ENCODE measurements around the gene ATP5F1D. TPM values are rescaled to one million over a fixed set of nuclear protein-coding genes. Genes with fewer than 3 reads are reported as not detected.

The ATP5F1D gene
- total and polyA plus RNA-seq, 2 of the 13 experiments (the other 11 are each of a cell fraction or from before 2014, with no cell fraction given), result 39.4 to 78.7 TPM

DNA sequence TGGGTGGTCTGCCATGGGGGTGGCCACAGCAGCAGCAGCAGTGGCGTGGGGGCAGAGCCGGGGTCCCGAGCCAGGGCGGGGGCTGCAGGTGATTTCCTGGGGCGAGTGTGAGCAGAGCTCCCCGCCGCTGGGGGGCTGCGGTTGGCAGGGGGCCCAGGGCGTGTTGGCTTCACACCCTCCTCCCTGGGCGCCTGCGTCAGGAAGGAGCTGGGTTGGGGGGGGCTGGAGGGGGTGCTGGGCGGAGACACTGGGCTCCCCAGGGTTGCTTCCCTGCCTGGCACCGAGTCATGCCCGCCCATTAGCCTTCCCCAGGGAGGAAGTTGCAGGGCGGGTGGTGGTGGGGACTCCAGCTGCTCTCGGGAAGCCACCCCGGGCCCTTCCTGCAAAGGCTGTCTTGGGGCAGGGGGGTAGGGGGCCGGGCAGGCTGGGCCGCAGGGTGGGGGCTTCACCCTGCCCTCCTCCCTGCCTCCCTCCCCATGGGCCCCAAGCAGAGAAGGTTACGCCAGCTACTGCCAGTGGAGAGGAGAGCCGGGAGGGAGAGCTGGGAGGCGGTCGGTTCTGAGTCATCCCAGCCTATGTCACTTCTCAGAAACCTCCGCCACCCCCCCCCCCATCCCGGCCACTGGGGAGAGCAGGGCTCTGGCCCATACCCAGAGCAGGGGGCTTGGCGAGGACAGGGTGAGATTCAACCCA is 11.4 kb downstream of the ATP5F1D start:
- POLR2A ChIA-PET, result interaction anchor here (0.9 to 13.7 kb wide), 10 partner anchors 9 to 155 kb away, joined by 3 to 668 read pairs (median 6); partner anchors contain the start of genes ATP5F1D, CIRBP, EFNA2 and FAM174C
- H3K27ac ChIP-seq (ENCODE audit: extremely low read length, insufficient read depth, low read length), result peak overlapping the region; percentile 94
- H3K79me2 ChIP-seq (ENCODE audit: insufficient read depth, low read length), result peaks cover 35% of the 10 kb centered on the region
- H3K4me2 ChIP-seq (ENCODE audit: low read depth, low read length), result peak overlapping the region; percentile 87
- intact Hi-C loops (cut with micrococcal nuclease; ENCODE audit: unreplicated experiment) (no loop called here), in situ Hi-C loops (cut with HindIII; ENCODE audit: extremely low pct_ligation_motif_present, low pct_unique_long_range_greater_than_20kb) (no loop called here)
- H3K4me3 ChIP-seq (replicated peaks in 1 of 3; ENCODE audit: insufficient read depth in 1 of 3, low read depth in 2 of 3, low read length in 3 of 3), result peak overlapping the region; percentile 86 to 90 (median 88)
- DNase-seq (ENCODE audit: low spot score) (peak; percentile 82), FAIRE-seq (no peak), ATAC-seq (peak; percentile 26)
- peaks cover 49% of the 10 kb centered on the region for H3K4me1 ChIP-seq (ENCODE audit: insufficient read depth, low read length)
- H3K9me3 ChIP-seq (ENCODE audit: low read length), result no peaks in the 10 kb centered on the region
- H3K9ac ChIP-seq (ENCODE audit: insufficient read depth, low read depth, low read length), result peak overlapping the region; percentile 92
- 6% methylated on average over 6 of the region's 26 CpGs for WGBS (ENCODE audit: low lambda C conversion rate)
- H3K27me3 ChIP-seq (ENCODE audit: control insufficient read depth in 1 of 2, insufficient read depth in 2 of 2, low read length in 2 of 2), result no peaks in the 10 kb centered on the region; a peak in 1 of 5 replicates
- CTCF ChIA-PET (ENCODE audit: low intra/inter-chr PET ratio, low total read pairs), result no interaction called here
- no peak overlapping the region for H2AFZ ChIP-seq (ENCODE audit: low read length)
- BruUV-seq (replicated peaks), result no TSS peak
- peaks cover 20 to 43% of the 10 kb centered on the region in 2 experiments for H3K36me3 ChIP-seq (replicated peaks in 1 of 2; ENCODE audit: control insufficient read depth in 1 of 2, insufficient read depth in 2 of 2, low read length in 2 of 2)
- H4K20me1 ChIP-seq (ENCODE audit: insufficient read depth, low read length), result peaks cover 55% of the 10 kb centered on the region; the same call in 1 of the 2 replicates
- TF ChIP-seq NR2F1 (CRISPR knock-in tag; IDR thresholded peaks at IDR 0.05) (peak in 1 of 2 experiments; percentile 8; a peak in 1 of 4 replicates), PAF1 (CRISPR knock-in tag; IDR thresholded peaks at IDR 0.05) (no peak), FOSL1 (CRISPR knock-in tag; IDR thresholded peaks at IDR 0.05; ENCODE audit: borderline replicate concordance) (peak; percentile 40; the same call in 1 of the 2 replicates), REL (CRISPR knock-in tag; conservative IDR thresholded peaks at IDR 0.05) (no peak), ZNF431 (CRISPR knock-in tag; IDR thresholded peaks at IDR 0.05; ENCODE audit: borderline replicate concordance, low read depth) (no peak), ZNF101 (CRISPR knock-in tag; IDR thresholded peaks at IDR 0.05; ENCODE audit: borderline replicate concordance, low read depth) (no peak), FOXA3 (CRISPR knock-in tag; IDR thresholded peaks at IDR 0.05) (no peak), ZNF333 (CRISPR knock-in tag; IDR thresholded peaks at IDR 0.05; ENCODE audit: borderline replicate concordance) (no peak), ZNF484 (CRISPR knock-in tag; IDR thresholded peaks at IDR 0.05; ENCODE audit: borderline replicate concordance, low read depth) (no peak), ZNF264 (CRISPR knock-in tag; IDR thresholded peaks at IDR 0.05) (no peak), KDM3A (CRISPR knock-in tag; IDR thresholded peaks at IDR 0.05; ENCODE audit: low read depth) (no peak), KMT2B (CRISPR knock-in tag; IDR thresholded peaks at IDR 0.05) (no peak), POLR2G (IDR thresholded peaks at IDR 0.05; ENCODE audit: low read depth, low read length) (peak; percentile 69; the same call in 1 of the 2 replicates), STAT5B (CRISPR knock-in tag; IDR thresholded peaks at IDR 0.05) (no peak), SAP130 (CRISPR knock-in tag; IDR thresholded peaks at IDR 0.05; ENCODE audit: low read depth) (0 out of 2 replicates have a peak, but pooled peaks have one; percentile 48), SIX1 (CRISPR knock-in tag; IDR thresholded peaks at IDR 0.05; ENCODE audit: borderline replicate concordance) (no peak), ZNF460 (CRISPR knock-in tag; IDR thresholded peaks at IDR 0.05; ENCODE audit: borderline replicate concordance) (no peak), ZNF75D (CRISPR knock-in tag; IDR thresholded peaks at IDR 0.05; ENCODE audit: borderline replicate concordance) (no peak), NFE2L2 (IDR thresholded peaks at IDR 0.05; ENCODE audit: low read length) (no peak)
- TF ChIP-seq, protein P1, sequence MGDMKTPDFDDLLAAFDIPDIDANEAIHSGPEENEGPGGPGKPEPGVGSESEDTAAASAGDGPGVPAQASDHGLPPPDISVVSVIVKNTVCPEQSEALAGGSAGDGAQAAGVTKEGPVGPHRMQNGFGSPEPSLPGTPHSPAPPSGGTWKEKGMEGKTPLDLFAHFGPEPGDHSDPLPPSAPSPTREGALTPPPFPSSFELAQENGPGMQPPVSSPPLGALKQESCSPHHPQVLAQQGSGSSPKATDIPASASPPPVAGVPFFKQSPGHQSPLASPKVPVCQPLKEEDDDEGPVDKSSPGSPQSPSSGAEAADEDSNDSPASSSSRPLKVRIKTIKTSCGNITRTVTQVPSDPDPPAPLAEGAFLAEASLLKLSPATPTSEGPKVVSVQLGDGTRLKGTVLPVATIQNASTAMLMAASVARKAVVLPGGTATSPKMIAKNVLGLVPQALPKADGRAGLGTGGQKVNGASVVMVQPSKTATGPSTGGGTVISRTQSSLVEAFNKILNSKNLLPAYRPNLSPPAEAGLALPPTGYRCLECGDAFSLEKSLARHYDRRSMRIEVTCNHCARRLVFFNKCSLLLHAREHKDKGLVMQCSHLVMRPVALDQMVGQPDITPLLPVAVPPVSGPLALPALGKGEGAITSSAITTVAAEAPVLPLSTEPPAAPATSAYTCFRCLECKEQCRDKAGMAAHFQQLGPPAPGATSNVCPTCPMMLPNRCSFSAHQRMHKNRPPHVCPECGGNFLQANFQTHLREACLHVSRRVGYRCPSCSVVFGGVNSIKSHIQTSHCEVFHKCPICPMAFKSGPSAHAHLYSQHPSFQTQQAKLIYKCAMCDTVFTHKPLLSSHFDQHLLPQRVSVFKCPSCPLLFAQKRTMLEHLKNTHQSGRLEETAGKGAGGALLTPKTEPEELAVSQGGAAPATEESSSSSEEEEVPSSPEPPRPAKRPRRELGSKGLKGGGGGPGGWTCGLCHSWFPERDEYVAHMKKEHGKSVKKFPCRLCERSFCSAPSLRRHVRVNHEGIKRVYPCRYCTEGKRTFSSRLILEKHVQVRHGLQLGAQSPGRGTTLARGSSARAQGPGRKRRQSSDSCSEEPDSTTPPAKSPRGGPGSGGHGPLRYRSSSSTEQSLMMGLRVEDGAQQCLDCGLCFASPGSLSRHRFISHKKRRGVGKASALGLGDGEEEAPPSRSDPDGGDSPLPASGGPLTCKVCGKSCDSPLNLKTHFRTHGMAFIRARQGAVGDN (CRISPR knock-in tag; IDR thresholded peaks at IDR 0.05), result no peak
- TF ChIP-seq, protein P2, sequence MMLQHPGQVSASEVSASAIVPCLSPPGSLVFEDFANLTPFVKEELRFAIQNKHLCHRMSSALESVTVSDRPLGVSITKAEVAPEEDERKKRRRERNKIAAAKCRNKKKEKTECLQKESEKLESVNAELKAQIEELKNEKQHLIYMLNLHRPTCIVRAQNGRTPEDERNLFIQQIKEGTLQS (CRISPR knock-in tag; IDR thresholded peaks at IDR 0.05), result peak; percentile 57

Data from HepG2 (cell line).